ENCODE measurements around the gene PTGS2.
"Not testable (repeated sequence)": the region's sequence is repeated elsewhere in the genome, so short reads cannot be mapped to it uniquely, and the experiment has no call there.

The PTGS2 gene

DNA sequence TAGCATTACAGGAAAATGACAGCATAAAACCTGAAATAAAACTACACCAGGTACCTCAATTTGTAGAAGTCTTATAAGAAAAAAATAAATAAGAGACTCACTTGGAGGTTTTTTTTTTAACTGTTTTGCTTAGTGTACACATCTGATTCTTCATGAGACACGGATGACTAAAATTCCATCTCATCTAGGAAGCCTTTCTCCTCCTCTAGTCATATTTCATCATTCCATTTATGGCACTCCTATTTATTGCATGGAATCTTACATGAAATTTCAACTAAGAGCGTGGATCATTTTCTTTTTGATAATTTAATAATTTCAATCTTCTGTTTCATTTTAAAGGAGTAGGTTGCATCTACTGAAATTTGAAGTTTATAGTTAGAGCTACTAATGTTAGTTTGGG is 1.6 kb upstream of the PTGS2 start:
- Histone ChIP-seq H3K27me3 (ENCODE audit: low read depth) (no peaks in the 10 kb centered on the region), H3K4me1 (no peaks in the 10 kb centered on the region; the same call in 1 of the 2 replicates), H3K9me3 (no peaks in the 10 kb centered on the region), H3K4me3 (no peak overlapping the region), H3K36me3 (replicated peaks) (no peaks in the 10 kb centered on the region)
- DNase-seq (ENCODE audit: low spot score in 2 of 2) = no peak
- in situ Hi-C loops (cut with MboI; ENCODE audit: low sequenced_read_pairs) = no loop called here

- Histone ChIP-seq H3K9me3 (no peaks in the 10 kb centered on the region), H3K36me3 (replicated peaks) (no peaks in the 10 kb centered on the region), H3K27me3 (ENCODE audit: low read depth) (no peaks in the 10 kb centered on the region), H3K4me3 (peak overlapping the region; percentile 50), H3K4me1 (no peaks in the 10 kb centered on the region; the same call in 1 of the 2 replicates)
- in situ Hi-C loops (cut with MboI; ENCODE audit: low sequenced_read_pairs) = no loop called here
- DNase-seq (ENCODE audit: low spot score in 2 of 2) = no peak
These were observed 898 bp upstream of the PTGS2 start for GRCh38 chr1:186681121-186681520.

- Histone ChIP-seq H3K4me3 (peak overlapping the region; percentile 50), H3K4me1 (no peaks in the 10 kb centered on the region; the same call in 1 of the 2 replicates), H3K27me3 (ENCODE audit: low read depth) (no peaks in the 10 kb centered on the region), H3K9me3 (no peaks in the 10 kb centered on the region), H3K36me3 (replicated peaks) (no peaks in the 10 kb centered on the region)
- in situ Hi-C loops (cut with MboI; ENCODE audit: low sequenced_read_pairs) = no loop called here
- DNase-seq (ENCODE audit: low spot score in 2 of 2) = no peak
These were observed 339 bp downstream of the PTGS2 start for GRCh38 chr1:186679924-186680244.

DNA sequence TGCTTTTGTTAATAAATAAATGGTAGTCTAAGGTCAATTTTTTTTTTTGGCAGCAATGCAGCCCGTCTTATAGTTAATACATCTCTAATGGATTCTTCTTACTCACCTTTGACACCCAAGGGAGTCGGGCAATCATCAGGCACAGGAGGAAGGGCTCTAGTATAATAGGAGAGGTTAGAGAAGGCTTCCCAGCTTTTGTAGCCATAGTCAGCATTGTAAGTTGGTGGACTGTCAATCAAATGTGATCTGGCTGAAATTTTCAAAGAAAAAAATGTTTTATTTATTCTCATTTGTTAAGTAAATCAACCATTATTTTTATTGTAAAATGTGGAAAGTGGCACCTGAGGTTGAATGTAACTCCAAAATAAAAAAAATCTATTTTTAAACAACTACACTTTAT is 2.1 kb downstream of the PTGS2 start:
- no peaks in the 10 kb centered on the region for H3K36me3 ChIP-seq (replicated peaks)
- in situ Hi-C loops (cut with MboI; ENCODE audit: low sequenced_read_pairs) = no loop called here
- no peaks in the 10 kb centered on the region; the same call in 1 of the 2 replicates for H3K4me1 ChIP-seq

DNA sequence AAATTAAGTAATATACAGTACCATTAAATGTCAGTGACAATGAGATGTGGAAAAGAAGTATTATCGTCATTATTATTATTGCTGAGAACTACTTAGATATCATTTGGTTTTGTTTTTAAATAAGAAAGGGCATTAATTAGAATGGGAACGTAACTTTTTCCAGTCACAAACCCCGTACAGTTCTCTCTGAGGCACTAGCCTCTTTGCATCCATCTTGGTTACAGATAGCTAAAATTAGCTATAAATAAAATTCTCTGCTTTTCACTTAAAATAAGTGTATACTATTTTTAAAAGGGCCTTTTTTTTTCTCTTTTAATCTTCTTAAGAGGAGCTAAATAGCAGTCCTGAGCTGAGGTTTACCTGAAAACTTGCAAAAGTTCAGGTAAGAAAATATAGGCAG is 7.6 kb downstream of the PTGS2 start:
- Histone ChIP-seq H3K4me3 (no peak overlapping the region), H3K9me3 (no peaks in the 10 kb centered on the region), H3K36me3 (replicated peaks) (no peaks in the 10 kb centered on the region), H3K4me1 (no peaks in the 10 kb centered on the region), H3K27me3 (ENCODE audit: low read depth) (no peaks in the 10 kb centered on the region; the same call in 1 of the 2 replicates)
- DNase-seq (ENCODE audit: low spot score in 2 of 2) = no peak
- in situ Hi-C loops (cut with MboI; ENCODE audit: low sequenced_read_pairs) = no loop called here

More for the DNA sequence above, 2.1 kb downstream of the PTGS2 start:
- no peaks in the 10 kb centered on the region for H3K27me3 ChIP-seq (ENCODE audit: low read depth)
- no peak overlapping the region for H3K4me3 ChIP-seq
- no peak for DNase-seq (ENCODE audit: low spot score in 2 of 2)
- no peaks in the 10 kb centered on the region for H3K9me3 ChIP-seq

- no peak overlapping the region for H3K4me3 ChIP-seq
- DNase-seq (ENCODE audit: low spot score in 2 of 2) = no peak
- H3K4me1 ChIP-seq = no peaks in the 10 kb centered on the region
- H3K27me3 ChIP-seq (ENCODE audit: low read depth) = no peaks in the 10 kb centered on the region; the same call in 1 of the 2 replicates
- H3K36me3 ChIP-seq (replicated peaks) = no peaks in the 10 kb centered on the region
- in situ Hi-C loops (cut with MboI; ENCODE audit: low sequenced_read_pairs) = no loop called here
- H3K9me3 ChIP-seq = no peaks in the 10 kb centered on the region
These were observed 8.1 kb downstream of the PTGS2 start for GRCh38 chr1:186672131-186672530.

GRCh38 chr1:186671136-186671825 is 8.9 kb downstream of the PTGS2 start:
- in situ Hi-C loops (cut with MboI; ENCODE audit: low sequenced_read_pairs) = no loop called here
- DNase-seq (ENCODE audit: low spot score in 2 of 2) = no peak
- Histone ChIP-seq H3K27me3 (ENCODE audit: low read depth) (no peaks in the 10 kb centered on the region; the same call in 1 of the 2 replicates), H3K4me3 (no peak overlapping the region), H3K4me1 (no peaks in the 10 kb centered on the region), H3K36me3 (replicated peaks) (no peaks in the 10 kb centered on the region), H3K9me3 (no peaks in the 10 kb centered on the region)

DNA sequence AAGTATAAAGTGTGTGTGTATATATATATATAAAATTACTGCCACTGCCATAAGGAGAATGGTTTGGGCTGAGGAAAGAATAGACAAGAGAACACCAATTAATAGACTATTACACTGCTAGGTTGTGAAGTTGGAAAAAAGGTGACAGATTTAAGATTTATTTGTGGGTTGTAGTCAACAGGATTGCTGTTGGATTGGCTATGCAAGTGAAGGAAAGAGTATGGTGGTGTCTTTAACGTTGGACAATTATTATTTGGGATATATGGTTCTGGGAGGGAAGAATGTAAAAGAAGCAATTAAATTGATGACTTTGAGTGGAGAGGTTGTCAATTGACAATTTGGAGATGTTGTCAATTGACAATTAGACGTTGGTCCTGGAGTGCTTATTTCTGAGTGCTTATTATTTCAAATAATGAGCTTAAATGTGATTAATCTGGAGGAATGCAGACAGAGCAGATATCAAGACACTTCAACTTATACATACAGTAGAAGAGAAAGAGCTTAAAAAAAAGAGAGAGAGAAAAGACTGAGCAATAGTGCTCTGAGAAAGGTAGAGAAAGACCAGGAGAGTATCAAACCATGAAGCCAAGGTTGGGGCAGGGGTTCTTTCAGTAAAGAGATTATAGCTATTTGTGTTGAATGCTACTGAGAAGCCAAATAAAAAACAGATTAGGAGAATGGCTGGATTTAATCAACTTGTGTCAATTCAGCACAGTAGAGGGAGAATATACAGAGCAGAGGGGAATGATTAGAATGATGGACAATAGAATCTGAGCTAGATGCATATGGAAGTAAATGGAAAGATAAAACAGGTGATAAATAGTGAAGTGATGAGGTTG is 9.7 kb downstream of the PTGS2 start:
- H3K9me3 ChIP-seq = no peaks in the 10 kb centered on the region
- no peaks in the 10 kb centered on the region for H3K36me3 ChIP-seq (replicated peaks)
- no peaks in the 10 kb centered on the region; the same call in 1 of the 2 replicates for H3K27me3 ChIP-seq (ENCODE audit: low read depth)
- H3K4me3 ChIP-seq = no peak overlapping the region
- in situ Hi-C loops (cut with MboI; ENCODE audit: low sequenced_read_pairs) = no loop called here
- DNase-seq (ENCODE audit: low spot score in 2 of 2) = no peak
- H3K4me1 ChIP-seq = no peaks in the 10 kb centered on the region

DNA sequence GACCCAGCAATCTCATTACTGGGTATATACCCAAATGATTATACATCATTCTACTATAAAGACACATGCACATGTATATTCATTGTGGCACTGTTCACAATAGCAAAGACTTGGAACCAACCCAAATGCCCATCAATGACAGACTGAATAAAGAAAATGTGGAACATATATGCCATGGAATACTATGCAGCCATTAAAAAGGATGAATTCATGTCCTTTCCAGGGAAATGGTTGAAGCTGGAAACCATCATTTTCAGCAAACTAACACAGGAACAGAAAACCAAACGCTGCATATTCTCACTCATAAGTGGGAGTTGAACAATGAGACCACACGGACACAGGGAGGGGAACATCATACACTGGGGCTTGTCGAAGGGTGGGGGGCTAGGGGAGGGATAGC is 10.4 kb downstream of the PTGS2 start:
- H3K4me3 ChIP-seq; H3K27me3 ChIP-seq (ENCODE audit: low read depth); H3K36me3 ChIP-seq (replicated peaks); in situ Hi-C loops (cut with MboI; ENCODE audit: low sequenced_read_pairs); DNase-seq (ENCODE audit: low spot score in 2 of 2); H3K9me3 ChIP-seq; H3K4me1 ChIP-seq: not testable (repeated sequence)

DNA sequence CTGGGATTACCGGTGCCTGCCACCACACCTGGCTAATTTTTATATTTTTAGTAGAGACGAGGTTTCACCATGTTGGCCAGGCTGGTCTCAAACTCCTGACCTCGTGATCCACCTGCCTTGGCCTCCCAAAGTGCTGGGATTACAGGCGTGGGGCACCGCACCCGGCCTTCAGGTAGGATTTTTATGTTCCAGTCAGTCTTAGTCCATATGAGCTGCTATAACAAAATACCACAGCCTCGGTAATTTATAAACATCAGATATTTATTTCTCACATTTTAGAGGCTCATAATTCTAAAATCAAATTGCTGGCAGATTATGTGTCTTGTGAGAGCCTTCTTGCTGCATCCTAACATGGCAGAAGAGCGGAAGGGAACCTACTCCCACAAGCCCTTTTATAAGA is 16.0 kb downstream of the PTGS2 start:
- in situ Hi-C loops (cut with MboI; ENCODE audit: low sequenced_read_pairs) = not testable (repeated sequence)

GRCh38 chr1:186662752-186663151 is 17.5 kb downstream of the PTGS2 start:
- in situ Hi-C loops (cut with MboI; ENCODE audit: low sequenced_read_pairs) = no loop called here
- no peaks in the 10 kb centered on the region for H3K9me3 ChIP-seq
- H3K36me3 ChIP-seq (replicated peaks) = no peaks in the 10 kb centered on the region
- H3K4me3 ChIP-seq = no peak overlapping the region
- H3K27me3 ChIP-seq (ENCODE audit: low read depth) = no peaks in the 10 kb centered on the region
- H3K4me1 ChIP-seq = no peaks in the 10 kb centered on the region
- DNase-seq (ENCODE audit: low spot score in 2 of 2) = no peak

More for the DNA sequence above, 16.0 kb downstream of the PTGS2 start:
- H3K4me3 ChIP-seq; DNase-seq (ENCODE audit: low spot score in 2 of 2); H3K9me3 ChIP-seq; H3K36me3 ChIP-seq (replicated peaks); H3K27me3 ChIP-seq (ENCODE audit: low read depth); H3K4me1 ChIP-seq: not testable (repeated sequence)

DNA sequence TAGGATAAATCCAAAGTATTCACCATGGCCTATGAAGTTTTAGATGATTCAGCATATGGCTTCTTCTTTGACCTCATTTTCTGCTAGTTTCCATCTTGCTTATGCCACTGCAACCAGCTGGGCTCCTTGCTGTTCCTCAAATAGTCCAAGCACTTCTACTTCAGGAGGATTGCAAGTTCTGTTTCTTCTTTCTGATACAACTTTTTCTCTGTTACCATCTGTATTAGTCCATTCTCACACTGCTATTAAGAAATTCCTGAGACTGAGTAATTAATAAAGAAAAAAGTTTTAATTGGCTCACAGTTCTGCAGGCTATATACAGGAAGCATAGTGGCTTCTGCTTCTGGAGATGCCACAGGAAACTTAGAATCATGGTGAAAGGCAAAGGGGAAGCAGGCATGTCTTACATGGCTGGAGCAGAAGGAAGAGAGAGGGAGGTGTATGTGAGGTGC is 20.3 kb downstream of the PTGS2 start:
- Histone ChIP-seq H3K4me1 (no peaks in the 10 kb centered on the region), H3K27me3 (ENCODE audit: low read depth) (no peaks in the 10 kb centered on the region), H3K36me3 (replicated peaks) (no peaks in the 10 kb centered on the region), H3K4me3 (no peak overlapping the region), H3K9me3 (no peaks in the 10 kb centered on the region)
- in situ Hi-C loops (cut with MboI; ENCODE audit: low sequenced_read_pairs) = no loop called here
- DNase-seq (ENCODE audit: low spot score in 2 of 2) = no peak

DNA sequence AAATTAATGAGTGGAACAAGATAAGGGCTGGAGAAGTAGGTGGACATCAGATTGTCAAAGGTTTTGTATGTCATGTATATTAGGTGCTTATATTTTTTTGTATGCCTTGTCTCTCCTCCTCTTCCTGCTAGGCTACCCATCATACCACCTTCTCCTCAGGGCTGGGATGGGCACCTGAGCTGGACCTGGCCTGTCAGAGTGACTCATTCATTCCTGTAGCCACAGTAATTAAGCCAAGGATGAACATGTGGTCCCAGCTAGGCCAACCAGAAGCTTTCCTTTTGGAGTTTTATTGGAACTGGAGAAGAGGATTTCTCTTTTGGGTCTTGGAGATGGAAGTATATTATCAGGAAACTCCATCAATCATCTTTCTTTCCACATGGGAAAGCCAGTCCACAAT is 21.2 kb downstream of the PTGS2 start:
- Histone ChIP-seq H3K27me3 (ENCODE audit: low read depth) (no peaks in the 10 kb centered on the region), H3K4me3 (no peak overlapping the region), H3K36me3 (replicated peaks) (no peaks in the 10 kb centered on the region), H3K9me3 (no peaks in the 10 kb centered on the region), H3K4me1 (no peaks in the 10 kb centered on the region)
- no peak for DNase-seq (ENCODE audit: low spot score in 2 of 2)
- in situ Hi-C loops (cut with MboI; ENCODE audit: low sequenced_read_pairs) = no loop called here

DNA sequence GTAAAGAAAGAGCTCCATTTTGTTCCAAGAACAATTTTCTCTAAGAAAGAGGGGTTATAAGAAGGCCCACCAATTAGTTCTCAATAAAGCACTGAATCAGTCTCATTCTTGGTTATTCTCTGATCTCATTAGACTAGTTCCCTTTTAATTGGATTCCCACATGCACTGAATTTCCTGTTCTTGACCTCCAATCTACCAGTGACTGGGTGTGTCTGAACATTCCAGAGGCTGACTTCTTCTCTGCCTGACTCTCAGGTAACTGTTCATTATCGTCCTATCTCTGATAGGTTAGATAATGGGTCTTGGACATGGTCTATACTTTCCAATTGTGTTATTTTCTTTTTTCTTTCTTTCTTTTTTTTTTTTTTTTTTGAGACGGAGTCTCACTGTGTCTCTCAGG is 22.7 kb downstream of the PTGS2 start:
- in situ Hi-C loops (cut with MboI; ENCODE audit: low sequenced_read_pairs) = no loop called here
- H3K27me3 ChIP-seq (ENCODE audit: low read depth) = no peaks in the 10 kb centered on the region
- no peaks in the 10 kb centered on the region for H3K36me3 ChIP-seq (replicated peaks)
- DNase-seq (ENCODE audit: low spot score in 2 of 2) = no peak
- no peak overlapping the region for H3K4me3 ChIP-seq
- no peaks in the 10 kb centered on the region for H3K9me3 ChIP-seq
- no peaks in the 10 kb centered on the region for H3K4me1 ChIP-seq
